ENCODE measurements around the gene STAP1. TPM values are rescaled to one million over a fixed set of nuclear protein-coding genes. Genes with fewer than 3 reads are reported as not detected.
"Not testable (repeated sequence)": the region's sequence is repeated elsewhere in the genome, so short reads cannot be mapped to it uniquely, and the experiment has no call there.

The STAP1 gene
- total and polyA plus RNA-seq, 4 donors: 0.03 to 0.51 (median 0.29) TPM

DNA sequence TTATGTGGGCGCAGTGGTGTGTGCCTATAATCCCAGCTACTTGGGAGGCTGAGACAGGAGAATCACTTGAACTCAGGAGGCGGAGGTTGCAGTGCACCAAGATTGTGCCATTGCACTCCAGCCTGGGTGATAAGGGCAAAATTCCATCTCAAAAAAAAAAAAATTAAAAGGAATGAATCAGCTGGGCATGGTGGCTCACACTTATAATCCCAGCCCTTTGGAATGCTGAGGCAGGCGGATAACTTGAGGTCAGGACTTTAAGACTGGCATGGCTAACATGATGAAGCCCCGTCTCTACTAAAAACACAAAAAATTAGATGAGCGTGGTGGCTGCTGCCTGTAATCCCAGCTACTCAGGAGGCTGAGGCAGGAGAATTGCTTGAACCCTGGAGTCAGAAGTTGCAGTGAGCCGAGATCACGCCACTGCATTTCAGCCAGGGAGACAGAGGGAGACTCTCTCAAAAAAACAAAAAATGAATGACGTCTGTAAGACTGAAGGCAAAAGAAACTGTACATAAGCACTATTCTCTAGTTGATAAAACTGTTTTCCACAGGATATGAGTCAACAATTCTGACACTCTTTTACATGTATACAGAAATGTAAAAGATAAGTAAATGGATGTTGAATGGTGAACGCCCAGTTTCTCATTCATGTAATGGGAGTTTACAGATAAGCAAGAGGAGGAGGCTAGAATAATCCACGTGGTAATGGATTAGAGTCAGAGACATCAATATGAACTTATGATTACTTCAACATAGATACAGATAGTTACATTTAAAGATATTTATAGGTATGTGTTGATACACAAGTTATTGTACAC is 35.5 kb upstream of the STAP1 start:
- Histone ChIP-seq H3K9me3 (ENCODE audit: control insufficient read depth in 4 of 4, low read length in 3 of 4) (no peaks in the 10 kb centered on the region), H3K27ac (ENCODE audit: low read depth in 1 of 2, low read length in 2 of 2) (no peak overlapping the region), H3K27me3 (ENCODE audit: control insufficient read depth in 4 of 4, insufficient read depth in 4 of 4, low read length in 3 of 4) (no peaks in the 10 kb centered on the region), H3K9ac (ENCODE audit: low read depth in 1 of 2, low read length in 2 of 2) (no peak overlapping the region), H3K4me3 (ENCODE audit: low read depth in 1 of 3, low read length in 3 of 3) (no peak overlapping the region), H3K4me1 (ENCODE audit: control insufficient read depth in 4 of 4, insufficient read depth in 4 of 4, low read length in 3 of 4) (no peaks in the 10 kb centered on the region), H3K36me3 (ENCODE audit: control insufficient read depth in 4 of 4, insufficient read depth in 3 of 4, low read depth in 1 of 4, low read length in 3 of 4) (peaks cover 0 to 10% (median 7%) of the 10 kb centered on the region in 4 donors)
- 87% methylated on average over 10 of the region's 10 CpGs for WGBS
- DNase-seq (ENCODE audit: low spot score): no peak
- no peak for TF ChIP-seq EGR1 (IDR thresholded peaks at IDR 0.05; ENCODE audit: low read depth in 2 of 2)
- no peak for TF ChIP-seq RXRA (IDR thresholded peaks at IDR 0.05)
- TF ChIP-seq YY1 (IDR thresholded peaks at IDR 0.05): no peak
- TF ChIP-seq TAF1 (conservative IDR thresholded peaks at IDR 0.05): no peak
- TF ChIP-seq JUND (IDR thresholded peaks at IDR 0.05): no peak
- TF ChIP-seq NR2F2 (IDR thresholded peaks at IDR 0.05): no peak
- no peak for TF ChIP-seq HNF4G (IDR thresholded peaks at IDR 0.05)

- not testable (repeated sequence) for H3K27ac ChIP-seq (ENCODE audit: low read depth in 1 of 2, low read length in 2 of 2); H3K4me3 ChIP-seq (ENCODE audit: low read depth in 1 of 3, low read length in 3 of 3); DNase-seq (ENCODE audit: low spot score); H3K4me1 ChIP-seq (ENCODE audit: control insufficient read depth in 4 of 4, insufficient read depth in 4 of 4, low read length in 3 of 4); H3K9me3 ChIP-seq (ENCODE audit: control insufficient read depth in 4 of 4, low read length in 3 of 4); H3K27me3 ChIP-seq (ENCODE audit: control insufficient read depth in 4 of 4, insufficient read depth in 4 of 4, low read length in 3 of 4); H3K9ac ChIP-seq (ENCODE audit: low read depth in 1 of 2, low read length in 2 of 2); H3K36me3 ChIP-seq (ENCODE audit: control insufficient read depth in 4 of 4, insufficient read depth in 3 of 4, low read depth in 1 of 4, low read length in 3 of 4)
- WGBS: 77% methylated on average over 3 of the region's 3 CpGs
Measured at GRCh38 chr4:67524140-67524539, 34.4 kb upstream of the STAP1 start.

DNA sequence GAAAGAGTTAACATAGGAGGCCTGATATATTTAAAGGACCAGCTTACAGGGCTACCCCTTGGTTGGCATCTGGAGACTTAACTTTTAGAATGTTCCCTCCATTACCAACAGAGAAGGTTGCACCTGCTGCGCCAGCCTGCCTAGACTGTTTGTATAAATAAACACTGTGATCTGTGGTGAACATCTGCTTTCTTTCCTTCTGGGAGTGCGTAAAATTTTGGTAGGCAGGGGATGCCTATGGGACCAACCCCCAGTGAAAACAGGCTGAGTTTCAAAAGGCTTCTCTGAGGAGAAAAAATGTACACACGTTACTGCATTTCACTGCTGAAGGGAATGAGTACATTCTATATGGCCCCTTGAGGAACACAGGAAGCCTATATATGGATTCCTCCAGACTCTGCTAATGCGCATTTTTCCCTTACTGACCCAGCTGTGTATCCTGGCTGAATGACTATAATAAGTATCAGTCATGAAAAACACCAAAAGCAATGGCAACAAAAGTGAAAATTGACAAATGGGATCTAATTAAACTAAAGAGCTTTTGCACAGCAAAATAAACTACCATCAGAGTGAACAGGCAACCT is 27.1 kb upstream of the STAP1 start:
- no peak overlapping the region for H3K9ac ChIP-seq (ENCODE audit: low read depth in 1 of 2, low read length in 2 of 2)
- H3K36me3 ChIP-seq (ENCODE audit: control insufficient read depth in 4 of 4, insufficient read depth in 3 of 4, low read depth in 1 of 4, low read length in 3 of 4): peaks cover 10 to 32% (median 24%) of the 10 kb centered on the region in 4 donors
- H3K27me3 ChIP-seq (ENCODE audit: control insufficient read depth in 4 of 4, insufficient read depth in 4 of 4, low read length in 3 of 4): no peaks in the 10 kb centered on the region
- no peak for DNase-seq (ENCODE audit: low spot score)
- TF ChIP-seq ATF3 (IDR thresholded peaks at IDR 0.05): no peak
- no peak for TF ChIP-seq YY1 (IDR thresholded peaks at IDR 0.05)
- no peak for TF ChIP-seq JUND (IDR thresholded peaks at IDR 0.05)
- no peak for TF ChIP-seq RXRA (IDR thresholded peaks at IDR 0.05)
- TF ChIP-seq, protein P1, sequence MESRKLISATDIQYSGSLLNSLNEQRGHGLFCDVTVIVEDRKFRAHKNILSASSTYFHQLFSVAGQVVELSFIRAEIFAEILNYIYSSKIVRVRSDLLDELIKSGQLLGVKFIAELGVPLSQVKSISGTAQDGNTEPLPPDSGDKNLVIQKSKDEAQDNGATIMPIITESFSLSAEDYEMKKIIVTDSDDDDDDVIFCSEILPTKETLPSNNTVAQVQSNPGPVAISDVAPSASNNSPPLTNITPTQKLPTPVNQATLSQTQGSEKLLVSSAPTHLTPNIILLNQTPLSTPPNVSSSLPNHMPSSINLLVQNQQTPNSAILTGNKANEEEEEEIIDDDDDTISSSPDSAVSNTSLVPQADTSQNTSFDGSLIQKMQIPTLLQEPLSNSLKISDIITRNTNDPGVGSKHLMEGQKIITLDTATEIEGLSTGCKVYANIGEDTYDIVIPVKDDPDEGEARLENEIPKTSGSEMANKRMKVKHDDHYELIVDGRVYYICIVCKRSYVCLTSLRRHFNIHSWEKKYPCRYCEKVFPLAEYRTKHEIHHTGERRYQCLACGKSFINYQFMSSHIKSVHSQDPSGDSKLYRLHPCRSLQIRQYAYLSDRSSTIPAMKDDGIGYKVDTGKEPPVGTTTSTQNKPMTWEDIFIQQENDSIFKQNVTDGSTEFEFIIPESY (IDR thresholded peaks at IDR 0.05): no peak
- TF ChIP-seq GABPA (IDR thresholded peaks at IDR 0.05 in 1 of 2, conservative IDR thresholded peaks at IDR 0.05 in 1 of 2): no peak
- TF ChIP-seq MAX (IDR thresholded peaks at IDR 0.05): no peak
- TF ChIP-seq, protein P2, sequence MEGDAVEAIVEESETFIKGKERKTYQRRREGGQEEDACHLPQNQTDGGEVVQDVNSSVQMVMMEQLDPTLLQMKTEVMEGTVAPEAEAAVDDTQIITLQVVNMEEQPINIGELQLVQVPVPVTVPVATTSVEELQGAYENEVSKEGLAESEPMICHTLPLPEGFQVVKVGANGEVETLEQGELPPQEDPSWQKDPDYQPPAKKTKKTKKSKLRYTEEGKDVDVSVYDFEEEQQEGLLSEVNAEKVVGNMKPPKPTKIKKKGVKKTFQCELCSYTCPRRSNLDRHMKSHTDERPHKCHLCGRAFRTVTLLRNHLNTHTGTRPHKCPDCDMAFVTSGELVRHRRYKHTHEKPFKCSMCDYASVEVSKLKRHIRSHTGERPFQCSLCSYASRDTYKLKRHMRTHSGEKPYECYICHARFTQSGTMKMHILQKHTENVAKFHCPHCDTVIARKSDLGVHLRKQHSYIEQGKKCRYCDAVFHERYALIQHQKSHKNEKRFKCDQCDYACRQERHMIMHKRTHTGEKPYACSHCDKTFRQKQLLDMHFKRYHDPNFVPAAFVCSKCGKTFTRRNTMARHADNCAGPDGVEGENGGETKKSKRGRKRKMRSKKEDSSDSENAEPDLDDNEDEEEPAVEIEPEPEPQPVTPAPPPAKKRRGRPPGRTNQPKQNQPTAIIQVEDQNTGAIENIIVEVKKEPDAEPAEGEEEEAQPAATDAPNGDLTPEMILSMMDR (IDR thresholded peaks at IDR 0.05; ENCODE audit: low read depth, low read length, missing input control): no peak
- TF ChIP-seq FOXA1 (IDR thresholded peaks at IDR 0.05): no peak
- TF ChIP-seq RAD21 (IDR thresholded peaks at IDR 0.05): no peak
- TF ChIP-seq, protein P3, sequence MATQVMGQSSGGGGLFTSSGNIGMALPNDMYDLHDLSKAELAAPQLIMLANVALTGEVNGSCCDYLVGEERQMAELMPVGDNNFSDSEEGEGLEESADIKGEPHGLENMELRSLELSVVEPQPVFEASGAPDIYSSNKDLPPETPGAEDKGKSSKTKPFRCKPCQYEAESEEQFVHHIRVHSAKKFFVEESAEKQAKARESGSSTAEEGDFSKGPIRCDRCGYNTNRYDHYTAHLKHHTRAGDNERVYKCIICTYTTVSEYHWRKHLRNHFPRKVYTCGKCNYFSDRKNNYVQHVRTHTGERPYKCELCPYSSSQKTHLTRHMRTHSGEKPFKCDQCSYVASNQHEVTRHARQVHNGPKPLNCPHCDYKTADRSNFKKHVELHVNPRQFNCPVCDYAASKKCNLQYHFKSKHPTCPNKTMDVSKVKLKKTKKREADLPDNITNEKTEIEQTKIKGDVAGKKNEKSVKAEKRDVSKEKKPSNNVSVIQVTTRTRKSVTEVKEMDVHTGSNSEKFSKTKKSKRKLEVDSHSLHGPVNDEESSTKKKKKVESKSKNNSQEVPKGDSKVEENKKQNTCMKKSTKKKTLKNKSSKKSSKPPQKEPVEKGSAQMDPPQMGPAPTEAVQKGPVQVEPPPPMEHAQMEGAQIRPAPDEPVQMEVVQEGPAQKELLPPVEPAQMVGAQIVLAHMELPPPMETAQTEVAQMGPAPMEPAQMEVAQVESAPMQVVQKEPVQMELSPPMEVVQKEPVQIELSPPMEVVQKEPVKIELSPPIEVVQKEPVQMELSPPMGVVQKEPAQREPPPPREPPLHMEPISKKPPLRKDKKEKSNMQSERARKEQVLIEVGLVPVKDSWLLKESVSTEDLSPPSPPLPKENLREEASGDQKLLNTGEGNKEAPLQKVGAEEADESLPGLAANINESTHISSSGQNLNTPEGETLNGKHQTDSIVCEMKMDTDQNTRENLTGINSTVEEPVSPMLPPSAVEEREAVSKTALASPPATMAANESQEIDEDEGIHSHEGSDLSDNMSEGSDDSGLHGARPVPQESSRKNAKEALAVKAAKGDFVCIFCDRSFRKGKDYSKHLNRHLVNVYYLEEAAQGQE (IDR thresholded peaks at IDR 0.05): no peak
- no peak for TF ChIP-seq HNF4G (IDR thresholded peaks at IDR 0.05)
- no peak for TF ChIP-seq FOXA2 (IDR thresholded peaks at IDR 0.05)
- TF ChIP-seq SP1 (IDR thresholded peaks at IDR 0.05): no peak
- H3K4me1 ChIP-seq (ENCODE audit: control insufficient read depth in 4 of 4, insufficient read depth in 4 of 4, low read length in 3 of 4): no peaks in the 10 kb centered on the region
- no peak overlapping the region for H3K27ac ChIP-seq (ENCODE audit: low read depth in 1 of 2, low read length in 2 of 2)
- 97% methylated on average over 4 of the region's 4 CpGs for WGBS
- H3K4me3 ChIP-seq (ENCODE audit: low read depth in 1 of 3, low read length in 3 of 3): no peak overlapping the region
- no peaks in the 10 kb centered on the region for H3K9me3 ChIP-seq (ENCODE audit: control insufficient read depth in 4 of 4, low read length in 3 of 4)
